ENCODE data around the gene SEMA3D.

- no peak for TF ChIP-seq CTCF (IDR thresholded peaks at IDR 0.05; ENCODE audit: insufficient read depth, low read depth, low read length)
- no peak for TF ChIP-seq EZH2 (IDR thresholded peaks at IDR 0.05; ENCODE audit: insufficient read depth, low read length)
Observed at GRCh38 chr7:85101347-85101746, 85.5 kb downstream of the SEMA3D start.
